UCSD-AML1 (cell line): ENCODE results near the gene NPR1.
A peak's percentile ranks its signal among the peaks of the same experiment; 100 is the strongest.
"Not testable (repeated sequence)": the region's sequence is repeated elsewhere in the genome, so short reads cannot be mapped to it uniquely, and the experiment has no call there.

Experiments
- DNase-seq: peaks from one replicate; lab custom pipeline; 2025; ENCODE audit not compliant: unreplicated experiment; lab: John Stamatoyannopoulos, UW

The NPR1 gene

DNA sequence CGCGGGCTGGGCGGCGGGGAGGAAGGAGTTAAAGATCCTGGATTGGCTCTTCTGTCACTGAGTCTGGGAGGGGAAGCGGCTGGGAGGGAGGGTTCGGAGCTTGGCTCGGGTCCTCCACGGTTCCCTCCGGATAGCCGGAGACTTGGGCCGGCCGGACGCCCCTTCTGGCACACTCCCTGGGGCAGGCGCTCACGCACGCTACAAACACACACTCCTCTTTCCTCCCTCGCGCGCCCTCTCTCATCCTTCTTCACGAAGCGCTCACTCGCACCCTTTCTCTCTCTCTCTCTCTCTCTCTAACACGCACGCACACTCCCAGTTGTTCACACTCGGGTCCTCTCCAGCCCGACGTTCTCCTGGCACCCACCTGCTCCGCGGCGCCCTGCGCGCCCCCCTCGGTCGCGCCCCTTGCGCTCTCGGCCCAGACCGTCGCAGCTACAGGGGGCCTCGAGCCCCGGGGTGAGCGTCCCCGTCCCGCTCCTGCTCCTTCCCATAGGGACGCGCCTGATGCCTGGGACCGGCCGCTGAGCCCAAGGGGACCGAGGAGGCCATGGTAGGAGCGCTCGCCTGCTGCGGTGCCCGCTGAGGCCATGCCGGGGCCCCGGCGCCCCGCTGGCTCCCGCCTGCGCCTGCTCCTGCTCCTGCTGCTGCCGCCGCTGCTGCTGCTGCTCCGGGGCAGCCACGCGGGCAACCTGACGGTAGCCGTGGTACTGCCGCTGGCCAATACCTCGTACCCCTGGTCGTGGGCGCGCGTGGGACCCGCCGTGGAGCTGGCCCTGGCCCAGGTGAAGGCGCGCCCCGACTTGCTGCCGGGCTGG, at the start of gene NPR1:
TSS of gene NPR1 (plus strand) at position 170 of the 818 bp plus-strand sequence. CDS start at position 591, 421 bp downstream.
- DNase-seq: peak; percentile 30

DNA sequence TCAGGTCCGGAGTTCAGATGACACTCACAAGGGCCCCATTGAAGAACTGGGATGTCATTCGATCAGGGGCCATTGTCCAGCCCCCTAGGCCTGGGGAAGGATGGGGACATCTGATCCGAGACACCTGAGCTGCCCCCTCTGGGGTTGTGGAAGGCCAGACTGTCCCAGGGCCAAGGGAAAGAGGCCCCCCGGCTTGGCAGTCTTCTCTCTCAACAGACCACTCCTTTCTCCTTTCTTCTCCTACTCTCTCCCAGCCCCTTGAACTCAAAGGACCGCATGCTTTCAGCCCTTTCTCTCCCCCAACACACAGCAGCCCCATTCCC, 49.2 kb upstream of the NPR1 start:
- DNase-seq: no peak

DNA sequence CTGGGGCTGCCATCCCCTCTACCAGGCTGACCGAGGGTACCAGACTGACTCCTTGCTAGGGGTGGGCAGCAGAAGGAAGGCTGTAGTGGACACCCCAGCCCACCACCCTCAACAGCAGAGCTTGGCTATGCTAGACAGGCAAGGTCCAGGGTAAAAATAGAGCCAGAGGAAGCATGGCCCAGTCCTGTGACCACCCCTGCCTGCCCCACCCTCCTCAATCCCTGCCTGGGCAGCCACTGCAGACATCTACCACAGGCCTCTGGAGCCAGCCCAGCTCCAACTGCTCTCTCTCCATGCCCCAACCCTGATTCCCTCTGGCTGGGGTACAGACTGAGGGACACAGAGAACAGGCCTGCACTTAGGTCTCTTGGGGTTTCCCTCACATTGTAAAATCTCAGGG, 48.5 kb upstream of the NPR1 start:
- DNase-seq: no peak

DNA sequence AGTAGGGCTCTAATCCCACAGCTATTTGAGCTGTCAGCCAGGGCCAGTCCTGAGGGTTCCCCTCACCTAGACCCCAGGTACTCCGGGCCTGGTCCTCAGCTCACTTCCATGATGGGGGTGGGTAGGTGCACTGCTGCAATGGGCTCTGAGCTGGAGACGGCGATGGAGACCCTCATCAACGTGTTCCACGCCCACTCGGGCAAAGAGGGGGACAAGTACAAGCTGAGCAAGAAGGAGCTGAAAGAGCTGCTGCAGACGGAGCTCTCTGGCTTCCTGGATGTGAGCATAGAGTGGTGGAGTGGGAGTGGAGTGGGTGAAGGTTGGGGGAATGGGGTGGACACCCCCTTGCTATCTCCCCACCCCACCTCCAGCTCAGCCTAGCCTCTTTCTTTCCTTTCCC, 48.1 kb upstream of the NPR1 start:
- no peak for DNase-seq

DNA sequence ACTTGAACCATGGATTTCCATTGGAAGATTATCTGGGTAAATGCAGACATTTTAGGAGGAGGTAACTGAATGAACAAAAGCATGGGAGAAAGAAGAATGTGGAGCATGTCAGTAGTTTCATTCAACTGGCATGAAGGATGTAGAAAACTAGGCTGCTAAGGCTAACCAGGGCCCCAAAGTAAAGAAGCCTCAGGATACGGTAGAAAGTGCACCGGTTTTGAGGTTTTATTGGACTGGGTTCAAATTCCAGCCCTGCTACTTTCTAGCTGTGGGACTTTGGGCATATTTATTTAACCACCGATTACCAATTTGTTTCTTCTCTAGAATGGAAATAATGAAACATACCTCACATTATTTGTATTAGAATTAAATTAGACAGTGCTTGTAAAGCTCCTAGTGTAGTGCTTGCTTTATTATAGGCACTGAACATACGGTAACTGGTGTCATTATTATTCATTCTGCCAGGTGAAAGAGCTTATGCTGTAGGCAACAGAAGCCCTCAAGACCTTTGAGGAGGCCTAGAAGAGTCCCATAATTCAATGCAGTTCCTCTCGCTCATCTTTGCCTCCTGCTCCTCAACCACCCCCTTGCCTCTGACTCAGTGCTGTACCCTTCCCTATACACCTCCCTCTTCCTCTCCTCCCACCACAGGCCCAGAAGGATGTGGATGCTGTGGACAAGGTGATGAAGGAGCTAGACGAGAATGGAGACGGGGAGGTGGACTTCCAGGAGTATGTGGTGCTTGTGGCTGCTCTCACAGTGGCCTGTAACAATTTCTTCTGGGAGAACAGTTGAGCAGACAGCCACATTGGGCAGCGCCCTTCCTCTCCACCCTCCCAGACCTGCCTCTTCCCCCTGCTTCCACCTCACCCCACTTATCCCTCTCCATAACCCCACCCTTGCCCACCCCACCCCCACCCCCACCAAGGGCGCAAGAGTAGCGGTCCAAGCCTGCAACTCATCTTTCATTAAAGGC, 47.2 kb upstream of the NPR1 start:
- no peak for DNase-seq

DNA sequence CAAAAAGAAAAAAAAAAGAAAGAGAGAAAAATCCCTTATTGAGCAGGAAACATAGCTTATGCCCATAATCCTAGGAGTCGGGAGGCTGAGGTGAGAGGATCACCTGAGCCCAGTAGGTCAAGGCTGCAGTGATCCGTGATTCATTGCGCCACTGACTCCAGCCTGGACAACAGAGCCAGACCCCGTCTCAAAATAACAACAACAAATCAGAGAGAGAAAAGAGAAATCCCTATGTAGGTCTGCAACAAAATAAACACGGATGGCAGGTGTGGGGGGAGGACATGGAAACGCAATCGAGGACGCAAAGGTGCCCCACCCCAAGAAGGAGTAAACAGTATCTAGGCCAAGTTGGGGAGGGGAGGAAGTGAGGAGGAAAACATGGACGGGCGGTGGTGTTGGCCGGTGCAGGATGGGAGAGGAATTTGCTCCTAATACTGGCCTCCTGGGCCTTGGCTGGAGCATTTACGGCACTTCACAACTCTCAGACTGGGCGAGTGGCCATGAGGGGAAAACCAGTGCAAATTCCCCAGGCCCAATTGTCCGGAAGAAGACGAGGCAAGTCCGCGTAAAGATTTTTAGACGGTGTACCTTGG, 45.2 kb upstream of the NPR1 start:
- no peak for DNase-seq

DNA sequence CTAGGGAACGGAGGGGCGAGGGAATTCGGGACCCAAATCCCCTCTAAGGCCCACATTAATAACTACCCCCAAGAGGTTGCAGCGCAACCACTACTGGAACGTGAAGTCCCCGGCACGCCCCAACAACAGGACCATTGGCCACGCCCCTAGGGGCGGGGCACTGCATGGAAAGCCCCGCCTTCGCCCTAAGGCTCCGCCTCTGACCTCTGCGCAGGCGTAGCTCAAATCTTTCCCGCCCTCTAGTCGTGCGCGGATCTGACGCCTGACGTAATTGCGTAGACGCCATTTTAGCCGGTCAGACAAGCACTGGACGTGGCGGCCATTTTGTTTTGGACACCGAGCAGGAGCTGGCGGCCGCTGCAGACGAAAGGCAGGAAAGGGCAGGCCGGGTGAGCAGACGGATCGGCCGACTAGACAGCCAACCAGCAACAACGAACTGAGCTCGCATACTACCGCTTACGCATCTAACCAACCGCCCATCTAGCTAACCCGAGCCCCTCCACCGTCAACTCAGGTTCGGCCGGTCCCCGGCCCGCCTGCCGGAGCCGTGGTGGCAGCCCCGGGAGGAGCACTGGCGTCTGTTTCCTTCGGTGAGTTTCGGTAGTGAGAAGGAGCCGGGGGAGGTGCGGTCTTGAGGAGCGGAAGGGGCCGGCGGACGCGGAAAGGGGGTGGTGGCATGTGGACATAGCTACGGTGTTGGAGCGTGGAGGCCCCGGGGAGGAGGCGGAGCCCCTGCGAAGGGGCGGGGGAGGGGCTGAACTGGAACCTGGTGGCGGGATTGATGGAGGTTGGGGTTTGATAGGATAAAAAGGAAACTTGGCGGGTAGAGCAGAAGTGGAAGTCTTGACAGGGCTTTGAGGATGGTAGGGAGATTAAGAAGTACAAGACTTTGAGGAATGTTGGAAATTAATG, 44.5 kb upstream of the NPR1 start, which contains the start of gene CHTOP:
TSS of gene CHTOP (plus strand) at position 313 of the 912 bp plus-strand sequence. CDS start 2,523 bp downstream, outside the sequence.
- peak; percentile 97 for DNase-seq

DNA sequence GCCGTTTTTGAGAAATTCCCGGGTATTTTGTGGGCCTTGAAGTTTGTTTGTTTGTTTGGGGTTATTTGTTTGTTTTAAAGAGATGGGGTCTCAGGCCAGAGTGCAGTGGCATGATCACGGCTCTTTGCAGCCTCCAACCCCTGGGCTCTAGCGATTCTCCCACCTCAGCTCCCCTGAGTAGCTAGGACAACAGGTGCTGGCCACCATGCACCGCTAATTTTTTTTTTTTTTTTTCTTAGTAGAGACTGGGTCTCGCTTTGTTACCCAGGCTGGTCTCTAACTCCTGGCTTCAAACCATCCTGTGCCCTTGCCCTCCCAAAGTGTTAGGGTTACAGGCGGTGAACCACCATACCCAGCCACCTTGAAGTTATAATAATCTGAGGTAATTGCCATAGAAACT, 42.6 kb upstream of the NPR1 start:
- no peak for DNase-seq

DNA sequence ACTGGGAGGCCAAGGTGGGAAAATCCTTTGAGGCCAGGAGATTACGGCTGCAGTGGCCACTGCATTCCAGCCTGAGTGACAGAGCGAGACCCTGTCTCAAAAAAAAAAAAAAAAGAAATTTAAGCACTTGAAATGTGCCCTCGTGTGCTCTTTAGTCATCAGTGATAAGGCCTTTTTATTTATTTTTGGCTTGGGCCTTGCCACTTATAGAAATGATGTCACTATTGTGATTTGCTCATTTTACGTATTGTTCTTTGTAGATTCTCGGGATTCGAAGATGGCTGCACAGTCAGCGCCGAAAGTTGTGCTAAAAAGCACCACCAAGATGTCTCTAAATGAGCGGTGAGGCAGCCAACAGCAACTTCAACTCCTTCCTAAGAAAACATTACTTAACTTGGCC, 42.2 kb upstream of the NPR1 start:
- no peak for DNase-seq

DNA sequence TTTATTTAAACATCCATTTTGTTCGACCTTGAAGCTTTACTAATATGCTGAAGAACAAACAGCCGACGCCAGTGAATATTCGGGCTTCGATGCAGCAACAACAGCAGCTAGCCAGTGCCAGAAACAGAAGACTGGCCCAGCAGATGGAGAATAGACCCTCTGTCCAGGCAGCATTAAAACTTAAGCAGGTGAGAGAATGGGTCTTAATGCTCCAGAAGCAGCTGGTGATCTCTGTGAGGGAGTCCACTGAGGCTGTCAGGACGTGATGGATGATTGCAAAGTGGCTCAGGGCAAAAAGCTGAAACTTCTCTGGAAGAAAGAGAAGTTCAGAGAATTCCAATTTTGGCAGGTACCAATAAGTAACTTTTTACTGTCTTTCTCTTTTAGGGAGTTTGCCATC, 40.2 kb upstream of the NPR1 start:
- DNase-seq: no peak

DNA sequence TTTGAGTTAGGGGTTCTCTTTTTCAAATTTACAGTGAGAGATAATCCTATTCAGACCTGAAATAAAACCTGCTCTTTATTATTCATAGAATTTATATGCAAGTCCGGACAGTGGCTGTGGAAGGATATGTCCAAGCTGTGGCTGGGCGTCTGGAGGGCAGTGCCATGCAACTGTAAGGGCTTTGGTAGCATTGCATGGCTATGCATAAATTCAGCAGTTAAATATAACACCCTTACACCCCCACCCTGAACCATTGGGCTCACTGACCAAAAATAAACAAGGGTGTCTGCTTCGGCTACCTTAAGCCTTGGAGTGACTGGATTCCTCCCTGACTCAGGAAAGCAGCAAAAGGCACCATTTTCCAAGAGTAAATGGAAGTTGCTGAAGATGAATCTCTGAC, 39.2 kb upstream of the NPR1 start:
- DNase-seq: no peak

DNA sequence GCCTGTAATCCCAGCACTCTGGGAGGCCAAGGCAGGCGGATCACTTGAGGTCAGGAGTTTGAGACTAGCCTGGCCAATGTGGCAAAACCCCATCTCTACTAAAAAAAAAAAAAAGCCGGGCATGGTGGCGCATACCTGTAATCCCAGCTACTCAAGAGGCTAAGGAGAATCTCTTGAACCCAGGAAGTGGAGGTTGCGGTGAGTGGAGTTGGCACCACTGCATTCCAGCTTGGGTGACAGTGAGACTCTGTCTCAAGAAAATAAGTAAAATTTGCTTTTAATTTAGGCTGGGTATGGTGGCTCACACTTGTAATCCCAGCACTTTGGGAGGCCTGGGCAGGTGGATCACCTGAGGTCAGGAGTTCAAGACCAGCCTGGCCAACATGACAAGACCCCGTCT, 38.3 kb upstream of the NPR1 start:
- DNase-seq: not testable (repeated sequence)

DNA sequence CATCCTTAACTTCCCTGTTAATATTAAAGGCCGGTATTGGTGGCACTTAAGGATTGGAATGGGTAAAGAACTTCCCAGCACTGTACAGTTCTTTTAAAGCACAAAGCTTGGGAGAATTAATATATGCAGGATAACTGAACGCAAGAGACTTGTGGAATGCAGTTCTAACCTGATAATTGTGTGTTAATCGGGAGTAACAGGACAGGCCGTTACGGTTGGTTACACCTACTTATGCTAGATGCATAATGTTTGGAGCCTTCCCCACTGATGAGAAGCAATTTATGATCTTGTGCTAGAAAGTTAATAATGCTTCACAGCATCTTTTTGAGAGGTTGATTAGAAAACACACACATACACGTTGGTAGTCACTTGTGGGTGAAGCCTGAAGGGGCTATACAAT, 37.6 kb upstream of the NPR1 start:
- no peak for DNase-seq

DNA sequence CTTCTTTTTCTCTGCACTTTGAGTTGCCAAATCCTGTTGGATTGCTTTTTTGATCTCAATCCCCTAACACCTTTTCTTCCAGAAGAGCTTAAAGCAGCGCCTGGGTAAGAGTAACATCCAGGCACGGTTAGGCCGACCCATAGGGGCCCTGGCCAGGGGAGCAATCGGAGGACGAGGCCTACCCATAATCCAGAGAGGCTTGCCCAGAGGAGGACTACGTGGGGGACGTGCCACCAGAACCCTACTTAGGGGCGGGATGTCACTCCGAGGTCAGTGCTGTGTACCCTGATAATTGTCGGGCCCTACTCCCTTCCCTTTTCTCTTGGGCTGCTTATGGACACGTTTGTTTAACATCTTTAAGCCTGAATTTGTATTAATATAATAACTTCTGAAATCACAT, 36.3 kb upstream of the NPR1 start:
- DNase-seq: no peak

DNA sequence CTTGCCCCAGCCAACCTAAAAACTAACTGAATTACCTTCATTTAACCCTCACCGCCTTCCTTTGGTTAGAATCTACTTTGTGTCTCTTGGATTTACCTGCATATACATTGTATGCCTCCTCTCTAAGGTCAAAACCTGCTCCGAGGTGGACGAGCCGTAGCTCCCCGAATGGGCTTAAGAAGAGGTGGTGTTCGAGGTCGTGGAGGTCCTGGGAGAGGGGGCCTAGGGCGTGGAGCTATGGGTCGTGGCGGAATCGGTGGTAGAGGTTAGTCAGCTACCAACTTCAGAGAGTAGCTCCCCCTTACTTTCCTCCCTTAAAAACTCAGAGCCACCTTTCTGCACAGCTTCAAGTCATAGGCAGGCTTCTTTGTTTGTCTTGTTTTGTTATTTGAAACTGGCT, 35.4 kb upstream of the NPR1 start:
- no peak for DNase-seq

DNA sequence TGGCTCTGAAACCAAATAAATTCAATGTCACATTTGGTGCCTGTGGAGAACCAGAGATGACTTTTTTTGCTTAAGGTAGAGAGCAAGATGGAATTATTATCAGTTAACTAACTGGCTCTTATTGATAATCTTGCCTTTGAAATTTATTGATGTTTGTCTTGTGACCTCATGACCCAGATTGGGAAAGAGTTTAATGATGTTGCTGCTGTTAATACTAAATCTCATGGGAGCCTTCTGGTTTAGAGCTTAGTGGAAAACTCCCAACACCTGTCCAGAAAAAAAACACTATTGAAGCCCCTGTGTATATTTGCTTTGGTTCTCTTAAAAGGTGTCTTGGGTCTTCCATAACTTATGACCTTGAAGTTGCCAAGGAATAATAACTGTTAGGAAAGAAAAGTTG, 34.7 kb upstream of the NPR1 start:
- DNase-seq: no peak

DNA sequence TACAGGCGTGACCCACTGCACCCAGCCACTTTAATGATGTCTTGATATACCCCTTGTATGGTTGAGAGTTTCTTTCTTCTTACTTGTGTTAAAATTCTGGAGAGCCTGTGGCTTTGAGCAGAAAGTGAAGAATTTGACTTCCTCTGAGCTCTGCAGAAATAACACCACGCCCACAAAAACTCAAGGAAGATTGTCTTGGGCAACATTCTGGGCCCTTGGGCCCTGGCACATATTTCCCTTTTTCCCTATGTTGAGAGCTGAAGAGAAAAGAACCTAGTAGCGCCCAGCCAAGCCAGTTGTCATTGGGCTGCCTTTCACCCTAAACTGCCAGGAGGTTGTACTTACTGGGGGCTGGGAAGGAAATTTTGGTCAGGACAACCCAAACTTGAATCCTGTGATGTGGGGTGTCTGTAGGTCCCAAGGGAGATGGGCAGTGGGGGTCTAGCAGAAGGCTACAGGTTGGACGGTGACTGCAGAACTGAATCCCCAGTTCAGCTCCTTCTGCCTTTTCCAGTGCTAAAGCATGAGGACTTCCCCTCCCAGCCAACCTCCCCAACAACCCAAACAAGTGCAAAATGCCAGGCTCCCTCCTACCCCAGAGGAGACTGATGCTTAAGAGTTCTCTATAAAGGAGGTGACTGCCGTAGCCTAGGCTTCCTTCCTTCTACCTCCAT, 31.7 kb upstream of the NPR1 start:
- DNase-seq: no peak

DNA sequence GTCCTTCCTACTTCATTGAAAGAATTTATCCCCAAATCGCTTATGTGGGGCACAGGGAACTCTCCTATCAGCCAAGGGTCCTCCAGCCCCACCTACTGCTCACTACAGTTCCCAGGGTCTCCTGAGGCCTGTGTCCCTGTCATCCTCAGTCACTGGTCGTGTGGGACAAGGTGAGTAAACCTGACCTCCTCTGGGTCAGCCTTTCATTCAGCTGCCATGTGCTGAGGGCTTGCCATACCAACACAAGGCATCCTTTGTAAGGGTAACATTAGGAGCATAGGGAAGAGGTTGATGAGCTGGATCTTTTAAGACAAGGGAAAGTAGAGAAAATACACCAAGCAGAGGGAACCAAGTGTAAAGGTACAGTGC, 31.2 kb upstream of the NPR1 start:
- DNase-seq: no peak

DNA sequence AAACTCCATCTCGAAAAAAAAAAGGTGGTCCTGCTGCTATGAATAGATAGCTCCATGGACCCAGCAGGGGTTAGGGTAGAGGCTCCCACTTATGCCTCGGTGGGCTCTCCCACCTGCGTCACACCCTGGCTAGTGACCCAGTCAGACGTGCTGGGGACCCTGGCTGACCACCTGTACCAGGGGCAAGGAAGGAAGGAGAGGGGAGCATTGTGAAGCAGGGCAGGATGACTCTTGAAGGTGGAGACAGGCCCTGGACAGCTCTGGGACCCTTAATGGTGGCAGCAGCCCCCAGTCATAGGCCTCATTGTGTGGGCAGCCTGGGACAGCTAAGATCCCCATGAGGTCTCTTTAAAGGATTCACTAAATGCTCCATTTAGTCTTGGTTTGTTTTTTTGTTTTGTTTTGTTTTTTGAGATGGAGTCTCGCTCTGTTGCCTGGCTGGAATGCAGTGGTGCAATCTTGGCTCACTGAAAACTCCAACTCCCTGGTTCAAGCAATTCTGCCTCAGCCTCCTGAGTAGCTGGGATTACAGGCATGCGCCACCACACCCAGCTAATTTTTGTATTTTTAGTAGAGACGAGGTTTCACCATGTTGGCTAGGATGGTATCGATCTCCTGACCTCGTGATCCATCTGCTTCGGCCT, 30.4 kb upstream of the NPR1 start:
- DNase-seq: no peak
